WTC11 (cell line): Measurements from ENCODE around the gene LGR4.

ENCODE experiments used
- CTCF ChIP-seq: fragments of 200-600 bp; IDR thresholded peaks from 2 replicates; pipeline ENCODE4 v1.8.0; 2022; ENCODE audit warnings: antibody characterized with exemption
- FOXJ3 ChIP-seq: sonication (generic); formaldehyde crosslinking; IDR thresholded peaks from 2 replicates; pipeline ENCODE4 v1.9.0; 2021; ENCODE audit warnings: missing genetic modification reagents, mild to moderate bottlenecking, borderline replicate concordance

DNA sequence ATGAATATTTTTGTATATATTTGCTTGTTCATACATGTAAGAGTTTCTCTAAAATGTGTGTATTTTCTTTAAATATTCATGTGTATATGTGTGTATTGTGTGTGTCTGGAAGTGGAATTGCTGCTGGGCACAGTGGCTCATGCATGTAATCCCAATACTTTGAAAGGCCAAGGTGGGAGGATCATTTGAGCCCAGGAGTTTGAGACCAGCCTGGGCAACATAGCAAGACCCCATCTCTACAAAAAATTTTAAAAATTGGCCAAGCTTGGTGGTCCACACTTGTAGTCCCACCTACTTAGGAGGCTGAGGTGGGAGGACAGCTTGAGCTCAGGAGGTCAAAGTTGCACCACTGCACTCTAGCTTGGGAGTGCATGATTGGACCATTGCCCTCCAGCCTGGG, 4.7 kb upstream of the LGR4 start:
- no peak for TF ChIP-seq CTCF
- no peak for TF ChIP-seq FOXJ3
